Spleen (tissue), 11 donors: ENCODE measurements around the gene ZNF367. TPM values are rescaled to one million over a fixed set of nuclear protein-coding genes. Genes with fewer than 3 reads are reported as not detected.

Experiments used
- DNase-seq: peaks from one replicate; pipeline ENCODE4 v3.0.0-alpha.2; 2020
- H3K27ac ChIP-seq, 8 donors: fragments of 200-600 bp; sonication (generic) in 7 of 8; 1 replicate in 4 of 8; 2 replicates in 4 of 8; pipeline versions ENCODE4 v1.5.0 to v1.8.0; 2016 to 2021; ENCODE audit warnings: inconsistent platforms in 4 of 8, mild to moderate bottlenecking in 4 of 8, moderate library complexity in 1 of 8
- H3K27me3 ChIP-seq, 7 donors: fragments of 200-600 bp; sonication (generic) in 6 of 7; replicated peaks in 1 of 7; 1 replicate in 4 of 7; 2 replicates in 3 of 7; pipeline versions ENCODE4 v1.5.0 to v1.8.0; 2016 to 2021; ENCODE audit warnings: inconsistent platforms in 3 of 7, mild to moderate bottlenecking in 1 of 7
- H3K36me3 ChIP-seq, 6 donors: fragments of 200-600 bp; sonication (generic) in 5 of 6; 1 replicate in 4 of 6; 2 replicates in 2 of 6; pipeline versions ENCODE4 v1.5.0 to v1.8.0; 2016 to 2021; ENCODE audit warnings: inconsistent platforms in 2 of 6
- H3K4me1 ChIP-seq, 6 donors: fragments of 200-600 bp; sonication (generic) in 5 of 6; 1 replicate in 3 of 6; 2 replicates in 3 of 6; pipeline versions ENCODE4 v1.5.0 to v1.8.0; 2016 to 2021; ENCODE audit warnings: inconsistent platforms in 3 of 6
- H3K4me3 ChIP-seq, 8 donors: fragments of 200-600 bp; sonication (generic) in 7 of 8; 1 replicate in 4 of 8; 2 replicates in 4 of 8; pipeline versions ENCODE4 v1.5.0 to v1.8.0; 2016 to 2021; ENCODE audit warnings: inconsistent platforms in 4 of 8, mild to moderate bottlenecking in 4 of 8, moderate library complexity in 2 of 8
- H3K9me3 ChIP-seq, 8 donors: fragments of 200-600 bp; sonication (generic) in 7 of 8; 1 replicate in 4 of 8; 2 replicates in 4 of 8; pipeline versions ENCODE4 v1.5.0 to v1.8.0; 2016 to 2021; ENCODE audit warnings: inconsistent platforms in 4 of 8
- POLR2A ChIP-seq, 3 donors: fragments of 450-650 bp; IDR thresholded peaks; one replicate each; pipeline ENCODE4 v1.5.1; 2017; ENCODE audit warnings: antibody characterized with exemption in 3 of 3, mild to moderate bottlenecking in 1 of 3
- POLR2AphosphoS5 ChIP-seq, 3 donors: sonication (generic); formaldehyde crosslinking; IDR thresholded peaks; one replicate each; pipeline ENCODE4 v1.5.1; 2017; ENCODE audit warnings: antibody characterized with exemption in 3 of 3
- WGBS, 5 donors: extraction: QIAGEN DNeasy Blood & Tissue Kit in 3 of 5; methylation state at CpG; one replicate each; pipeline versions ENCODE4 v1.1.5 to v1.1.7; 2013 to 2018; 5-methylcytosine and 5-hydroxymethylcytosine counted together
- intact Hi-C: fragments of 100-400 bp; cut with DNase I; formaldehyde crosslinking; loops from one replicate; pipeline ENCODE4 v1.15.0; 2023; ENCODE audit warnings: low total_unique reads
- polyA plus RNA-seq, 3 donors: library from polyadenylated mRNA; stranded (reverse); fragments of 200-250 nt; gene quantifications; one replicate each; pipeline ENCODE4 v1.2.1, GENCODE V29; 2013
- total RNA-seq, 7 donors: library from RNA; depleted of rRNA in 3 of 7; stranded (reverse); fragments of >200 nt in 3 of 7; fragmentation: NEBNext Ultra II Directional in 4 of 7; extraction: Animal tissue kit (Norgen Biotek cat#: 25700) in 4 of 7; gene quantifications; one replicate each; pipeline versions ENCODE4 v1.1.0 to v1.2.1, GENCODE V29; 2016 to 2021
- TF ChIP-seq, protein P1 (sequence below), 11 experiments: fragments of 200-600 bp in 7 of 11; fragments of 450-650 bp in 4 of 11; sonication (generic) in 4 of 11; IDR thresholded peaks in 8 of 11; conservative IDR thresholded peaks in 3 of 11; 1 replicate in 7 of 11; 2 replicates in 4 of 11; pipeline versions ENCODE4 v1.4.0 to v1.8.0; 2016 to 2021; ENCODE audit warnings: antibody characterized with exemption in 11 of 11, inconsistent platforms in 4 of 11, mild to moderate bottlenecking in 1 of 11
- donor health status: healthy with polysubstance abuse.
- donor health status: DM: no; HTN: no; CAD: no; lungs with moderate emphysema.
- donor health status: DM: no; HTN: no; CAD: no.
- donor health status: Bipolar disorder and iron deficiency.
- donor health status: healthy.
- donor health status: DM: no; HTN: no; CAD: no.
- donor health status: DM: yes; HTN: yes; CAD: no.

ZNF367 gene
- total and polyA plus RNA-seq, 10 donors, result 0.93 to 3.7 (median 1.9) TPM

DNA sequence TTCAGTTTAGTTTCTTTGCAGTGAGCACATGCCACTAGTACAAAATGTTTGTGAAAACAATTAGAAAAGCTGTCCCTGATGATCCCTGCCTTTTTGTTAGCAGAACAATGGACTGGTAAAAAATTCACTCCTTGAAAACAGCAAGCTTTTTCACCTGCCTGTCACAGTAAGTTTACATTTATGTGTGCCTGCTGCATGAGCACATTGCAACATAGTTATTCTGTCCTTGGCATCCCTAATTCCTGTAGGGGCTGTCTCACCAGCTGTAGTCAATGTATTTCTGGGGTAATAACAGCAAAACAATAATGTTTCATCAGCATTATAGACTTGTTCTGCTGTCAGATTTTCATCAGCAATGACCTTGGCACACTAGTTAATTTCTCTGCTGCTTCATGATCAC, 11.6 kb upstream of the ZNF367 start:
- TF ChIP-seq, protein P1, sequence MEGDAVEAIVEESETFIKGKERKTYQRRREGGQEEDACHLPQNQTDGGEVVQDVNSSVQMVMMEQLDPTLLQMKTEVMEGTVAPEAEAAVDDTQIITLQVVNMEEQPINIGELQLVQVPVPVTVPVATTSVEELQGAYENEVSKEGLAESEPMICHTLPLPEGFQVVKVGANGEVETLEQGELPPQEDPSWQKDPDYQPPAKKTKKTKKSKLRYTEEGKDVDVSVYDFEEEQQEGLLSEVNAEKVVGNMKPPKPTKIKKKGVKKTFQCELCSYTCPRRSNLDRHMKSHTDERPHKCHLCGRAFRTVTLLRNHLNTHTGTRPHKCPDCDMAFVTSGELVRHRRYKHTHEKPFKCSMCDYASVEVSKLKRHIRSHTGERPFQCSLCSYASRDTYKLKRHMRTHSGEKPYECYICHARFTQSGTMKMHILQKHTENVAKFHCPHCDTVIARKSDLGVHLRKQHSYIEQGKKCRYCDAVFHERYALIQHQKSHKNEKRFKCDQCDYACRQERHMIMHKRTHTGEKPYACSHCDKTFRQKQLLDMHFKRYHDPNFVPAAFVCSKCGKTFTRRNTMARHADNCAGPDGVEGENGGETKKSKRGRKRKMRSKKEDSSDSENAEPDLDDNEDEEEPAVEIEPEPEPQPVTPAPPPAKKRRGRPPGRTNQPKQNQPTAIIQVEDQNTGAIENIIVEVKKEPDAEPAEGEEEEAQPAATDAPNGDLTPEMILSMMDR (IDR thresholded peaks at IDR 0.05 in 8 of 11, conservative IDR thresholded peaks at IDR 0.05 in 3 of 11), result no peak
- no peak for TF ChIP-seq POLR2AphosphoS5 (IDR thresholded peaks at IDR 0.05)
- no peak for TF ChIP-seq POLR2A (IDR thresholded peaks at IDR 0.05)
- Histone ChIP-seq H3K36me3 (no peaks in the 10 kb centered on the region), H3K27me3 (no peaks in the 10 kb centered on the region), H3K9me3 (no peaks in the 10 kb centered on the region), H3K4me3 (no peak overlapping the region), H3K4me1 (peaks cover 0 to 13% (median 0%) of the 10 kb centered on the region in 6 donors), H3K27ac (no peak overlapping the region)
- intact Hi-C loops, result no loop called here
- DNase-seq, result no peak

DNA sequence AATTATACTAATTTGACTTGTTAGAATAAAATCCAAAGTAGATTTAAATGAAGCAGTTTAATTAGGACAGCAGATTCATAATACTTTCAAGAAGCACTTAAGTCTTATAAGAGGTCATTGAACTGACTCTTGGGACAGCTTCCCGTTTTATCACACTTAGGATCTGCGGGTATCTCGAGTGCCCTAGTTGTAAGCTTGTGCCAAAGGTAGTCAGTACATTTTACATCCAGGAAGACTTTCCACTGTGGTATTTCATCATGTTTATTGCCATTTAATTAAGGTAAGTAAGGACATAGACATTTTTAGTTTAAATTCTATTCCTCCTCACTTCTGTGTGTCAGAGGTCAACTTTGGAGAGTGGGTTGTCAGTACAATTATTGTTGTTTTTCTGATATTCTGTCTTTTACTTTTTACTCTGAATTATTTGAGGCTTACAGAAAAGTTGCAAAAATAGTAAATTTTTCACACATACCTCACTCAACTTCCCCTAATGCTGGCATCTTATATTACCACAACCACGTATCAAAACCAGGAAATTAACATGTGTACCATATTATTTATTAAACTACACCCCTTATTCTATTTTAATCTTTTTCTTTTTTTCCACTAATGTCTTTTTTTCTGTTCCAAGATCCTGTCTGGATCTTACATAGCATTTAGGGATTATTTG, 7.5 kb upstream of the ZNF367 start:
- WGBS, 5 donors, result 34 to 45% (median 42%) methylated on average over 4 of the region's 4 CpGs
- H3K9me3 ChIP-seq, result no peaks in the 10 kb centered on the region
- no peak overlapping the region for H3K4me3 ChIP-seq
- H3K4me1 ChIP-seq, result peaks cover 0 to 20% (median 6%) of the 10 kb centered on the region in 6 donors
- no peaks in the 10 kb centered on the region for H3K27me3 ChIP-seq
- no peaks in the 10 kb centered on the region for H3K36me3 ChIP-seq
- intact Hi-C loops, result no loop called here
- DNase-seq, result no peak
- peak overlapping the region in 1 of 8 donors; percentile 45 for H3K27ac ChIP-seq
- no peak for TF ChIP-seq POLR2AphosphoS5 (IDR thresholded peaks at IDR 0.05)
- TF ChIP-seq, protein P1 (IDR thresholded peaks at IDR 0.05 in 8 of 11, conservative IDR thresholded peaks at IDR 0.05 in 3 of 11), result no peak
- no peak for TF ChIP-seq POLR2A (IDR thresholded peaks at IDR 0.05)

DNA sequence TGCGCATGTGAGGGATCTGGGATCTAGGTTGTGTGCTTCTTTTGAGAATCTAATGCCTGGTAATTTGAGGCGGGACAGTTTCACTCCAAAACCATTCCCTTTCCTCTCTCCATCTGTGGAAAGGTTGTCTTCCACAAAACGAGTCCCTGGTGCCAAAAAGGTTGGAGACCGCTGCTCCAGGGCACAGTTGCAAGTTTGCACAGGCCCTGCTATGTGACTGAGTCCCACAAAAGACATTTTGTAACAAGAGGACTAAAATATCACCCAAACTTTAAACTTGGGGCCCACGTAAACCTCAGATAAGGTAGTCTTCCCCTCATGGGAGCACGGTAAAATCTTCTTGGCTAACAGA, 5.8 kb upstream of the ZNF367 start:
- no peak overlapping the region for H3K27ac ChIP-seq
- WGBS, 5 donors, result 89 to 96% (median 92%) methylated on average over 6 of the region's 6 CpGs
- no peak for TF ChIP-seq POLR2AphosphoS5 (IDR thresholded peaks at IDR 0.05)
- TF ChIP-seq POLR2A (IDR thresholded peaks at IDR 0.05), result no peak
- TF ChIP-seq, protein P1 (IDR thresholded peaks at IDR 0.05 in 8 of 11, conservative IDR thresholded peaks at IDR 0.05 in 3 of 11), result no peak

DNA sequence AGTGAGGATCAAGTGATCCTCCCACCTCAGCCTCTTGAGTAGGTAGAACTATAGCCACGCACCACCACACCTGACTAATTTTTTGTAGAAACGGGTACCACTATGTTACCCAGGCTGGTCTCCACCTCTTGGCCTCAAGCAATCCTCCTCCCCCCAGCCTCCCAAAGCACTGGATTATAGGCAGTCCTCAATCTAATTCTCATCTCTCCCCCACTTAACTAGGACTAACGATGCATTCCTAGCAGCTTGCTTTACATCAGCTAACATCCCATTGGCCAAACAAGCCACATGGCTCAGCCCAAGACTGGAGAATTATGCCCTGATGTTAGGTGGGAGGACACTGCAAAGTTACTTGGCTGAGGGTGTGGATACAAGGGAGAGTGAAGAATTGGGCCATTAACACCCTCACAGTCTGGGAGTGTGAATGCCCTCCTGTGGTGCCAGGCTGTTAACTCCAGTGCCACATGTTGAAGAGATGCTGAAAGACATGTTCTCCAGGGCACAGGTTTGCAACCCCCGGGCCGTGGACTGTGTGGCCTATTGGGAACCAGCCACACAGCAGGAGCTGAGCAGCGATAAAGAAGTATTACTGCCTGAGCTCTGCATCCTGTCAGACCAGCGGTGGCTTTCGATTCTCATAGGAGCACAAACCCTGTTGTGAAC, 5.3 kb upstream of the ZNF367 start:
- DNase-seq, result no peak
- H3K36me3 ChIP-seq, result no peaks in the 10 kb centered on the region
- WGBS, 5 donors, result 88 to 93% (median 91%) methylated on average over 8 of the region's 8 CpGs
- H3K9me3 ChIP-seq, result no peaks in the 10 kb centered on the region
- H3K4me3 ChIP-seq, result no peak overlapping the region
- H3K27ac ChIP-seq, result no peak overlapping the region
- no peaks in the 10 kb centered on the region for H3K27me3 ChIP-seq
- TF ChIP-seq POLR2AphosphoS5 (IDR thresholded peaks at IDR 0.05) (no peak), POLR2A (IDR thresholded peaks at IDR 0.05) (no peak)
- TF ChIP-seq, protein P1 (IDR thresholded peaks at IDR 0.05 in 8 of 11, conservative IDR thresholded peaks at IDR 0.05 in 3 of 11), result no peak
- peaks cover 0 to 38% (median 22%) of the 10 kb centered on the region in 6 donors for H3K4me1 ChIP-seq
- intact Hi-C loops, result no loop called here

More for the DNA sequence above, 5.8 kb upstream of the ZNF367 start:
- intact Hi-C loops, result no loop called here
- Histone ChIP-seq H3K27me3 (no peaks in the 10 kb centered on the region), H3K36me3 (no peaks in the 10 kb centered on the region), H3K4me1 (peaks cover 0 to 37% (median 22%) of the 10 kb centered on the region in 6 donors), H3K4me3 (no peak overlapping the region), H3K9me3 (no peaks in the 10 kb centered on the region)
- DNase-seq, result no peak
